ENCODE data around the gene FURIN. TPM values are rescaled to one million over a fixed set of nuclear protein-coding genes. Genes with fewer than 3 reads are reported as not detected.
"Not testable (repeated sequence)": the region's sequence is repeated elsewhere in the genome, so short reads cannot be mapped to it uniquely, and the experiment has no call there.

FURIN gene
- total RNA-seq, 1 donor from 2014 or later: 143 TPM

DNA sequence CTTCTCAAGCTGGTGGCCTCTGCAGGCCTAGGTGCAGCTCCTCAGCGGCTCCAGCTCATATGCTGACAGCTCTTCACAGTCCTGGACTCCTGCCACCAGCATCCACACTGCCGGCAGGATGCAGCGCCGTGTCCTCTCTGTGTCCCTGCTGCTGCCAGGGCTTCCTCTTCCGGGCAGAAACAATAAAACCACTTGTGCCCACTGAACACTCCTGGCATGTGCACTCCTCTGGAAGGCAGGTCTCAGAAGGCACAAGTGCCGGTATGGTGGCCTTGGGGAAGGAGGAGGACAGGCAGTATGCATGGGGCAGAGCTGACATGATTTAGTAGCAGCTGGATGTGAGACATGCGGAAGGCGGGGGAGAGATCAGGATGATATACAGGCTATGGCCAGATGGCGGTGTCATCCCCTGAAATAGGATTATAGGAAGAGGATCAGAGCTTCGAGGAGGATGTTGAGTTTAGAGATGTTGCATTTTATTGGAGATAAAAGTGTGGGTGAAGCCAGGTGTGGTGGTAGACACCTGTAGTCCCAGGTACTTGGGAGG, 27.3 kb downstream of the FURIN start:
- Mint-ChIP-seq H3K36me3 (ENCODE audit: low read depth, unreplicated experiment) (peaks cover 27% of the 10 kb centered on the region), H3K9me3 (ENCODE audit: unreplicated experiment) (no peaks in the 10 kb centered on the region), H3K4me1 (ENCODE audit: unreplicated experiment) (no peaks in the 10 kb centered on the region), H3K4me3 (ENCODE audit: unreplicated experiment) (peak overlapping the region; percentile 81), H3K27ac (ENCODE audit: unreplicated experiment) (no peak overlapping the region), H3K27me3 (ENCODE audit: unreplicated experiment) (peaks cover 5% of the 10 kb centered on the region)
- no peak for DNase-seq (ENCODE audit: low spot score)
- TF ChIP-seq, protein P1, sequence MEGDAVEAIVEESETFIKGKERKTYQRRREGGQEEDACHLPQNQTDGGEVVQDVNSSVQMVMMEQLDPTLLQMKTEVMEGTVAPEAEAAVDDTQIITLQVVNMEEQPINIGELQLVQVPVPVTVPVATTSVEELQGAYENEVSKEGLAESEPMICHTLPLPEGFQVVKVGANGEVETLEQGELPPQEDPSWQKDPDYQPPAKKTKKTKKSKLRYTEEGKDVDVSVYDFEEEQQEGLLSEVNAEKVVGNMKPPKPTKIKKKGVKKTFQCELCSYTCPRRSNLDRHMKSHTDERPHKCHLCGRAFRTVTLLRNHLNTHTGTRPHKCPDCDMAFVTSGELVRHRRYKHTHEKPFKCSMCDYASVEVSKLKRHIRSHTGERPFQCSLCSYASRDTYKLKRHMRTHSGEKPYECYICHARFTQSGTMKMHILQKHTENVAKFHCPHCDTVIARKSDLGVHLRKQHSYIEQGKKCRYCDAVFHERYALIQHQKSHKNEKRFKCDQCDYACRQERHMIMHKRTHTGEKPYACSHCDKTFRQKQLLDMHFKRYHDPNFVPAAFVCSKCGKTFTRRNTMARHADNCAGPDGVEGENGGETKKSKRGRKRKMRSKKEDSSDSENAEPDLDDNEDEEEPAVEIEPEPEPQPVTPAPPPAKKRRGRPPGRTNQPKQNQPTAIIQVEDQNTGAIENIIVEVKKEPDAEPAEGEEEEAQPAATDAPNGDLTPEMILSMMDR (IDR thresholded peaks at IDR 0.05; ENCODE audit: unreplicated experiment): no peak

DNA sequence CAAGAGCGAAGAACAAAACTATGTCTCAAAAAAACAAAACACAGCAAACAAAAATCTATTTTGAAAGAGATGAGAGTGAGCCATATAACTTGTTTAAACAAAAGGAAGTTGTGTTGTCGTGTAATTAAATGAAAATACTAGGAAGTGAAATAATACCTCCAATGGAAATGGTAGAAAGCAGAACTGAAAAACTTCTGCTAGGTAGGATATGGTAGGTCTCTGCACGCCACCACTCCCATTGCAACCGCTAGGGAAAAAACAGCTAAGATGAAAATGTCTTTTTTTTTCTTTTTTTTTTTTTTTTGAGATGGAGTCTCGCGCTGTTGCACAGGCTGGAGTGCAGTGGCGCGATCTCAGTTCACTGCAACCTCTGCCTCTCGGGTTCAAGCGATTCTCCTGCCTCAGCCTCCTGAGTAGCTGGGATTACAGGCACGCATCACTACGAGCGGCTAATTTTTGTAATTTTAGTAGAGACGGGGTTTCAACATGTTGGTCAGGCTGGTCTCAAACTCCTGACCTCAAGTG, 28.8 kb downstream of the FURIN start:
- not testable (repeated sequence) for H3K4me3 Mint-ChIP-seq (ENCODE audit: unreplicated experiment); H3K27ac Mint-ChIP-seq (ENCODE audit: unreplicated experiment)

GRCh38 chr15:90901175-90902039, 33.0 kb downstream of the FURIN start:
- no peaks in the 10 kb centered on the region for H3K9me3 Mint-ChIP-seq (ENCODE audit: unreplicated experiment)

More for the DNA sequence above, 28.8 kb downstream of the FURIN start:
- H3K9me3 Mint-ChIP-seq (ENCODE audit: unreplicated experiment); H3K27me3 Mint-ChIP-seq (ENCODE audit: unreplicated experiment); DNase-seq (ENCODE audit: low spot score): not testable (repeated sequence)
- peaks cover 26% of the 10 kb centered on the region for H3K36me3 Mint-ChIP-seq (ENCODE audit: low read depth, unreplicated experiment)
- peaks cover 12% of the 10 kb centered on the region for H3K4me1 Mint-ChIP-seq (ENCODE audit: unreplicated experiment)

DNA sequence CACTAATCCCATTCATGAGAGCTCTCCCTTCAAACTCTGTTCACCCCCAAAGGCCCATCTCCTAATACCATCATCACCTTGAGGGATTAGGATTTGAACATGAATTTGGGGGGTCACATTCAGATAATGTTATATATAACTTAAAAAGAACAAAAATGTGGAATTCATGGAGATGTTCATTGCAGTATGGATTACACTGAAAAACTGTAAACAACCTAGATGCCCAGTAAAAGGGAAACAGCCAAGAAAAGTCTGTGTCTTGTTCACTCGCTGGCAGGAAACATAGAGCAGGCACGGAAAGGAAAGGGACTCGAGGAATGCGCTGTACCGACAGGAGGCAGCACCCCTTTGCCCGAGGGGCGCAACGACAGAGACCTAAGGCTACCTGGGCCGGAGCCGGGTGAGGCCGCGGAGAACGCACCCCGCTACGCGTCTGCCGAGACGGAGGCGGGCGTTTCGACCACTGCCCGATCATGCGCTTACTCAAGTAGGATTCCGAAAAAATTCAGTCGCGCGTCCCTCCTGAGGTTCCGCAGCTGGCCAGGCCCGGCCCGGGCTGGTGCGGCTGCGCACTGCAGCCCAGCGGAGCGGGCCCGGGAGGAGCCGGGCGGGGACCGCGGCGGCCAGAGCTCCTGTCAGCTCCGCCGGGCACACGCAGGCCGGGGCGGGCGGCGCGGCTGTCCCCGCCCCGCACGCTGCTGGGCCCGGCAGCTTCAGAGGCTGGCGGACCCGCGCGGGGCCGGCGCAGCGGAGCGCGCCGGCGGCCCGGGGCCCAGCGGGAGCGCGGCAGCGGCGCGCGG, 33.9 kb downstream of the FURIN start:
- Mint-ChIP-seq H3K4me1 (ENCODE audit: unreplicated experiment) (peaks cover 12% of the 10 kb centered on the region), H3K4me3 (ENCODE audit: unreplicated experiment) (peak overlapping the region; percentile 97), H3K27me3 (ENCODE audit: unreplicated experiment) (peaks cover 4% of the 10 kb centered on the region), H3K9me3 (ENCODE audit: unreplicated experiment) (no peaks in the 10 kb centered on the region), H3K27ac (ENCODE audit: unreplicated experiment) (peak overlapping the region; percentile 93), H3K36me3 (ENCODE audit: low read depth, unreplicated experiment) (peaks cover 17% of the 10 kb centered on the region)
- TF ChIP-seq, protein P1 (IDR thresholded peaks at IDR 0.05; ENCODE audit: unreplicated experiment): peak; percentile 30
- peak; percentile 73 for DNase-seq (ENCODE audit: low spot score)

More at GRCh38 chr15:90901175-90902039, 33.0 kb downstream of the FURIN start:
- TF ChIP-seq, protein P1 (IDR thresholded peaks at IDR 0.05; ENCODE audit: unreplicated experiment): no peak
- peaks cover 16% of the 10 kb centered on the region for H3K36me3 Mint-ChIP-seq (ENCODE audit: low read depth, unreplicated experiment)
- no peak for DNase-seq (ENCODE audit: low spot score)
- H3K27me3 Mint-ChIP-seq (ENCODE audit: unreplicated experiment): peaks cover 4% of the 10 kb centered on the region
- H3K27ac Mint-ChIP-seq (ENCODE audit: unreplicated experiment): peak overlapping the region; percentile 93
- H3K4me1 Mint-ChIP-seq (ENCODE audit: unreplicated experiment): peaks cover 12% of the 10 kb centered on the region
- peak overlapping the region; percentile 97 for H3K4me3 Mint-ChIP-seq (ENCODE audit: unreplicated experiment)
